ENCODE measurements around the gene GABBR1. TPM values are rescaled to one million over a fixed set of nuclear protein-coding genes. Genes with fewer than 3 reads are reported as not detected.

The GABBR1 gene
- total RNA-seq, 1 donor from 2014 or later: 6.3 TPM

DNA sequence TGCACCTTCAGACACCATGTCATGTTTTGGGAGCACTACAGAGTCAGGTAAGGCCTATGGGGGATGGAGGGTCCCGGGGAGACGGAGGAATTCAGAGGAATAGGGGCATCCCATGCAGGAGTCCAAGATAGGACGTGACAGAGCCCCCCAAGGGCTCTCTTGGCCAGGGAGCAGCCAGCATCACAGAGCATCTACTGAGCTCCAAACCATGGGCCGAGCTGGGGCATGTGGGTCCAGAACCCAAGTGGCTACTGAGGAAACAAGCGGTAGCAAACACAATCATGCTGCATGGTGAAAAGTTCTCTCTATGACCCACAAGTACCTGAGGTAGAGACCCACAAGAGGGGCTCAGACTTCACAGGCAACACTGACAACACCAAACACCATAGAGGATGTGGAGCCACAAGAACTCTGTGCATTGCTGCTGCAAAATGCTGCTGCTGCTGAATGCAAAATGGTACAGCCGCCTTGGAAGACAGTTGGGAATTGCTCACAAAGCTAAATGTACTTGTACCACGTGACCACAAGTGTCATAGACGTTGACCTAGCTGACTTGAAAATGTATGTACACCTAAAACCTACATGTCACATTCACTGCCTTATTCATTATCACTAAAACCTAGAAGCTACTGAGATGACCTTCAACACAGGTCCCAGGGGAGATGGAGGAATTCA lies 111.8 kb downstream of the GABBR1 start:
- DNase-seq (ENCODE audit: low read depth) (no peak), FAIRE-seq (no peak)
- Histone ChIP-seq H3K4me3 (ENCODE audit: low read depth, low read length) (no peak overlapping the region), H3K36me3 (ENCODE audit: control insufficient read depth, insufficient read depth, low read length) (no peaks in the 10 kb centered on the region), H3K27me3 (ENCODE audit: control insufficient read depth, insufficient read depth, low read length) (no peaks in the 10 kb centered on the region)
- TF ChIP-seq, protein P1, sequence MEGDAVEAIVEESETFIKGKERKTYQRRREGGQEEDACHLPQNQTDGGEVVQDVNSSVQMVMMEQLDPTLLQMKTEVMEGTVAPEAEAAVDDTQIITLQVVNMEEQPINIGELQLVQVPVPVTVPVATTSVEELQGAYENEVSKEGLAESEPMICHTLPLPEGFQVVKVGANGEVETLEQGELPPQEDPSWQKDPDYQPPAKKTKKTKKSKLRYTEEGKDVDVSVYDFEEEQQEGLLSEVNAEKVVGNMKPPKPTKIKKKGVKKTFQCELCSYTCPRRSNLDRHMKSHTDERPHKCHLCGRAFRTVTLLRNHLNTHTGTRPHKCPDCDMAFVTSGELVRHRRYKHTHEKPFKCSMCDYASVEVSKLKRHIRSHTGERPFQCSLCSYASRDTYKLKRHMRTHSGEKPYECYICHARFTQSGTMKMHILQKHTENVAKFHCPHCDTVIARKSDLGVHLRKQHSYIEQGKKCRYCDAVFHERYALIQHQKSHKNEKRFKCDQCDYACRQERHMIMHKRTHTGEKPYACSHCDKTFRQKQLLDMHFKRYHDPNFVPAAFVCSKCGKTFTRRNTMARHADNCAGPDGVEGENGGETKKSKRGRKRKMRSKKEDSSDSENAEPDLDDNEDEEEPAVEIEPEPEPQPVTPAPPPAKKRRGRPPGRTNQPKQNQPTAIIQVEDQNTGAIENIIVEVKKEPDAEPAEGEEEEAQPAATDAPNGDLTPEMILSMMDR (IDR thresholded peaks at IDR 0.05; ENCODE audit: insufficient read depth, low read length, severe bottlenecking): no peak

DNA sequence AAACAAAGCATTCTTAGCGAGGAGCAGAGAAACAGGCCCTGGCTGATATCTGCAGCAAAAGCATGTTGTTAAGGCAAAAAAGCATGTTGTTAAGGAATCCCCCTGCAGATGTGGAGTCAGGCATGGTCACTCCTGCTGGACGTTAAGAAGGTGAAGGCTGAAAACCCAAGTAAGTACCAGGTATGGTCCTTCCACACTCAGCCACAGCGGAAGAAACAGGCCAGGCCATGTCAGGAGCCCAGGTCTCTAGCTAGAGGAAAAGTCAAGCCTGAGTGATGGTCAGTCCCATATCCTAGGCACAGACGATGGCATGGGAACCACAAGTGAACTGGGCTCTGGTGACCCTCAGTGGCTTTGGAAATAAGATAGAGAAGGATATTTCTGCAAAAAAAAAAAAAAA lies 112.8 kb downstream of the GABBR1 start:
- no peak overlapping the region for H3K4me3 ChIP-seq (ENCODE audit: low read depth, low read length)
- no peak for DNase-seq (ENCODE audit: low read depth)
- H3K27me3 ChIP-seq (ENCODE audit: control insufficient read depth, insufficient read depth, low read length): no peaks in the 10 kb centered on the region
- no peaks in the 10 kb centered on the region for H3K36me3 ChIP-seq (ENCODE audit: control insufficient read depth, insufficient read depth, low read length)
- no peak for FAIRE-seq
- TF ChIP-seq, protein P1 (IDR thresholded peaks at IDR 0.05; ENCODE audit: insufficient read depth, low read length, severe bottlenecking): no peak

DNA sequence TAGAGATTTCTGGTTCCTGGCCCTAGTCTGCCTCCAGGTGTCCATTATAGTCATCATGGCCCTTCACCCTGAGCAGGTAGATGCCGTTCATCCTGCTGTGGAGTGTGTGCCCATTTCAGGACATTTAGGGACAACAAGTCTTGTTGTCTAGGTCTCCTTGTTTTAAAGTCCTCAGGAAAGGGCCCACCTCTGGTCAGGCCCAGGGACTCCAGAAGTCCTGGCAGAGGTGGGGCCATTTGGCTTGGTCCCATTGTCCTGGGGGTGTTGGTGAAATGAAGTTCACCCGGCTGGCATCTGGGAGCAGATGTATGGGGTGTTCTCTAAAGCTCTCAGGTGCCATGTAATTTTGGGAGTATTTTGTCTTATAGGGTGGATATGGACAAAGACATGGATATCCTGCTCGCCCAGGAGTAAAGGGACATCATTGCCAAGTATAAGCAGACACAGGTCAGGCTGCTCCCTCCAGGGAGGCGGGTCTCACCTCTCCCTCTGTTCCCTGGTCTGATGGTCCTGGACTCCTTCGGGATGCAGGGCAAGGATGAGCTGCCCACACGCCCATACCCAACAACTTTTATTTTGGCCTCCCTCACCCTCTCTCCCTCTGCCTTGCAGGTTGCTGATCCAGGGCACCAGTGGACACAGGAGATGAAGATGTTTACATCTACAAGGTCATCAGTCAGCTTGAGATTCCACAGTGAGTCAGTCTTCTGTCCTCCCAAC lies 113.5 kb downstream of the GABBR1 start:
- FAIRE-seq (no peak), DNase-seq (ENCODE audit: low read depth) (no peak)
- H3K4me3 ChIP-seq (ENCODE audit: low read depth, low read length): no peak overlapping the region
- no peaks in the 10 kb centered on the region for H3K27me3 ChIP-seq (ENCODE audit: control insufficient read depth, insufficient read depth, low read length)
- TF ChIP-seq, protein P1 (IDR thresholded peaks at IDR 0.05; ENCODE audit: insufficient read depth, low read length, severe bottlenecking): no peak
- no peaks in the 10 kb centered on the region for H3K36me3 ChIP-seq (ENCODE audit: control insufficient read depth, insufficient read depth, low read length)

DNA sequence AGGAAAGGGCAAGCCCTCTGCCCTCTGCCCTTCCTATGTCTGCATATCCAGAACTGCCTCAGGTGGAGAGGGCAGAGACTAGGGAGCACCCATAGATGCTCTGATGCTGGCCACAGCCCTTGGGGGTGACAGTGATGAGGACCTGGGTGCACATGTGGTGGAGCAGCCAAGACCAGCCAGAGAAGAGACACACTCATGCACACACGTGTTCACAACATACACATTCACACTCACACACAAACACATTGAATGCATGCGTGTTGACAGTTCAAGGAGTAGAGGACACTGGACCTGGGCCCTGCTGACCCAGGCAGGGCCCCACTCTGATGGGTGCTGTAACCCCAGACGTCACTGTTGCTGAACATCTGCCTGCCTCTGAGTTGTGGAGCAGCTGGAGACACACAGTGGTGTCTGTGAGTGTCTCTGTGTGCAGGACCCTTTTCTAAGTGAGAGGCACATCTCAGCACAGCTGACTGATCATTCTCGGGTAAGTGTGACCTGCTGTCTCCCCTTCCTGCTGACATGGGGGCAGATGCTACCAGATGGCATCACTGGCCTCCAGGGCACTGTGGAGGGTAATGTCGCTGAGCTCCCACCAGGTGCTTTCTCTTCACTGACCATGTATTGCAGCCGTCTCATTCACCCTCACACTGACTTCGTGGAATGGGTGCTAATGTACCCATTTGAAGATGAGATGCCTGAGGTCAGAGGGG lies 115.1 kb downstream of the GABBR1 start:
- no peak for DNase-seq (ENCODE audit: low read depth)
- FAIRE-seq: no peak
- Histone ChIP-seq H3K27me3 (ENCODE audit: control insufficient read depth, insufficient read depth, low read length) (no peaks in the 10 kb centered on the region), H3K4me3 (ENCODE audit: low read depth, low read length) (no peak overlapping the region), H3K36me3 (ENCODE audit: control insufficient read depth, insufficient read depth, low read length) (no peaks in the 10 kb centered on the region)
- TF ChIP-seq, protein P1 (IDR thresholded peaks at IDR 0.05; ENCODE audit: insufficient read depth, low read length, severe bottlenecking): no peak

DNA sequence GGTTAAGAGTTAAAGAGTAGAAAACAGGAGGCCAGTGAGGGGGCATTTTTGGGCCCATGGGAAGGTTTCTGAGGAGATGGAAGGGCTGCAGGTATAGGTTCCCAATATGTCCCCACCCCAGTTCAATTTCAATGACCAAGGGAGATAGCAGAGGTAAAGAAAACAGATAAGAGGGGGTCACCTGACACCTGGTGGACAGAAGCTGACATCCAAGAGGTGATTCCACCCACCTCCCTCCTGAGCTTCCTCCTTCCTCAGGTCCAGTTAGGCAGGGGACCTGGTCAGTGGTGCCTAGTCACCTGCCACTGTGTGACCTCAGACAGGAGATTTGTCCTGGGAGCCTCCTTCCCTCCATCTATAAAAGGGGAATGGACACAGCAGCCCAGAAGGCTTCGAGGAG lies 115.7 kb downstream of the GABBR1 start:
- no peak overlapping the region for H3K4me3 ChIP-seq (ENCODE audit: low read depth, low read length)
- TF ChIP-seq, protein P1 (IDR thresholded peaks at IDR 0.05; ENCODE audit: insufficient read depth, low read length, severe bottlenecking): no peak
- no peaks in the 10 kb centered on the region for H3K36me3 ChIP-seq (ENCODE audit: control insufficient read depth, insufficient read depth, low read length)
- FAIRE-seq (no peak), DNase-seq (ENCODE audit: low read depth) (no peak)
- H3K27me3 ChIP-seq (ENCODE audit: control insufficient read depth, insufficient read depth, low read length): no peaks in the 10 kb centered on the region
